Mucosa of gallbladder (tissue), 1 donor: ENCODE results near the gene RAD51D. TPM values are rescaled to one million over a fixed set of nuclear protein-coding genes. Genes with fewer than 3 reads are reported as not detected.
"Not testable (repeated sequence)": the region's sequence is repeated elsewhere in the genome, so short reads cannot be mapped to it uniquely, and the experiment has no call there.

ENCODE experiments used
- DNase-seq: peaks from one replicate; pipeline ENCODE4 v3.0.0-alpha.2; 2020; ENCODE audit warnings: low spot score
- total RNA-seq: library from RNA; stranded (reverse); gene quantifications from one replicate; pipeline ENCODE4 v1.2.1, GENCODE V29; 2021
- donor health status: DM: no; HTN: no; CAD: no.

The RAD51D gene
- total RNA-seq: 9.5 TPM

DNA sequence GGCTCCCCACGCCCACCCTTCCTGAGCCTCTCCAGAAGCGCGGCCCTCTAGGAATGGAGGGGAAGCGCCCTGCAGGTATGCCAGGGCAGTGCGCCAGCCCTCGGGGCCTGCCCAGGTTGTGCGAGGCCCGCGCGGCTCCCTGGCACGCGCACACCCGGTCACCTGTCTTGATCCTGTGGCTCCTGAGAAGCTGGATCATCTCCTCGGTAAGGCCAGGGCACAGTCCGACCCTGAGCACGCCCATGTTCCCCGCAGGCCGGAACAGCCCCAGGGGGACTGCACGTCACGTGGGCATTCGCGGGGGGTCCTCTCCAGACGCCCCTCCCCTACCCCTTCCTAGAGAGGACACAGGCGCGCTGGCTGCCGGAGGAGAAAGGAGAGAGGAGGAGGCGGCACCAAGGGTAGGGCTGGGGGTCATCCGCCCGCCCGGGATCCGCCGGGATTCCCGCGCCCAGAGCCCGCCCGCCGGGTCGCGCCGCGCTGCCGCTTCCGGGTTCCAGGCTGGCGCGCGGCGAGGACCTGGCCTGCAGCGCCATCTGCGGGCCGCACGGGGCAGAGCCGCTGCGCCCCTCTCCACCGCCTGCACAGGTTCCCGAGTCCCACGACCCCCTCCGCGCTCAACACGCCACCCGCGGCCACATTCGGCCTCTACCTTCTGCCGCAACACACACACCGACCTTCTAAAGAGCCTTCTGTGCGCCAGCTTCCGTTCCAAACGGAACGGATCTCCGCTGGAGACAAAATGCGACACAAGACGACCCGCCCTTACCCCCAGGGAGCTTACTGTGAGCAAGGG, at the start of gene RAD51D:
Gene RAD51D (minus strand): TSS at position 491 of the 796 bp plus-strand sequence. CDS start 247 bp downstream, at position 244.
- peak; percentile 68 for DNase-seq

DNA sequence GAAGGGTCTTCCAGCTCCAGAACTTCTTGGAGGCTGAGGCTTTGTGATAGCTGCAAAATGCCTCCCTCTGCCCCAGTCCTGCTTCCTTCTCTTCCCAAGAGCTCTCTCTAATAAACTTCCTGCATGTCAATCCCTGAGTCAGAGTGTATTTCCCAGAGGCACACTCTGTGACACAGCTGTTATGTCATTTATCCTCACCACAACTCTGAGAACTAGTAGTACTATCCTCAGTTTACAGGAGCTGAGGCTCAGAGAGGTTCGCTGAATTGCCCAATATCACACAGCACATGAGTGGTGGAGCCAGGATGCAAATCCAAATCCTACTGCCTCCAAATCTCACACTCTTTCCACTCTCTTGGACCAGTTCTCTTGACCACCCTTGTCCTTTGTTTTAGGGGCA, 48.0 kb upstream of the RAD51D start:
- no peak for DNase-seq

DNA sequence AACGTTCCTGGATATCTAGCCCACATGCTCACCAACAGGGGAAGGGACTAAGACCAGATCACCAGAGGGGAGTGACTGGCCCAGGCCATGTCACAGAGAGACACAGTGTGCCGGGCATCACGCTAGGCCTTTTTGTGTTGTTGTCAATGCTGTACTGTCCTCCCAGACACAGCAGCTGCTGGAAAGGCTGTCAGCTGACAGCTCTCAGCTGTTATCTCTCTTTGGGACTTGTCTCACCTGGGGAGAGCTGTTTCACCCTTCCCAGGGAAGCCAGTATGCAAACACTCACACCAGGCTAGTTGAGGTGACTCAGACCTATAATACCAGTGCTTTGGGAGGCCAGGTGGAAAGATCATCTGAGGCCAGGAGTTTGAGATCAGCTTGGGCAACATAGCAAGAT, 47.4 kb upstream of the RAD51D start:
- no peak for DNase-seq

DNA sequence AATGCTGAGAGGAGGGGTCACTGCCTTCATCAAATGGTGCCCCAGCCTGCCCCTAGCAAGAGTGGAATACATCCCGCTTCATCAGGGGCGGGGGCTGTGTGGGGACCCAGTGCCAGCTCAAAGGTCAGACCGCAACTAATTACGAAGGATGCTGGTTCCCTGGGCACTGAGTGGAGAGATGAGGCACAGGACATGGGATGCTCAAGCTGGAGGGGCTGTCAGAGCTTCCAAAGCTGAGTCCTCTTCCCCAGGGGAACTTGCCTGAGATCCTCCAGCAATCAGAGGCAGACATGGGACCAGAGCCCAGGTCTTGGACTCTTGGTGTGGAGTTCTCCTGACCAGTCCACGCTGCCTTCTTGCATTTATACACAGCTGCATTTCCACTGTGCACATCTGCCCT, 46.9 kb upstream of the RAD51D start:
- DNase-seq: no peak

DNA sequence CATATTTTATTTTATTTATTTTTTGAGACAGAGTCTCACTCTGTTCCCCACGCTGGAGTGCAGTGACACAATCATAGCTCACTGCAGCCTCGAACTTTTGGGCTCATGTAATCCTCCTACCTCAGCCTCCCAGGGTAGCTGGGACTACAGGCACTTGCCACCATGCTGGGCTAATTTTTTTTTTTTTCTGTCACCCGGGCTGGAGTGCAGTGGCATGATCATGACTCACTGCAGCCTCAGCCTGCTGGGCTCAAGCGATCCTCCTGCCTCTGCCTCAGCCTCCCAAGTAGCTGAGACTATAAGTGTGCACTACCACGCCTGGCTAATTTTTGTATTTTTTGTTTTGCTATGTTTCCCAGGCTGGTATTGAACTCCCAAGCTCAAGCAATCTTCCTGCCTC, 45.1 kb upstream of the RAD51D start:
- DNase-seq: no peak

DNA sequence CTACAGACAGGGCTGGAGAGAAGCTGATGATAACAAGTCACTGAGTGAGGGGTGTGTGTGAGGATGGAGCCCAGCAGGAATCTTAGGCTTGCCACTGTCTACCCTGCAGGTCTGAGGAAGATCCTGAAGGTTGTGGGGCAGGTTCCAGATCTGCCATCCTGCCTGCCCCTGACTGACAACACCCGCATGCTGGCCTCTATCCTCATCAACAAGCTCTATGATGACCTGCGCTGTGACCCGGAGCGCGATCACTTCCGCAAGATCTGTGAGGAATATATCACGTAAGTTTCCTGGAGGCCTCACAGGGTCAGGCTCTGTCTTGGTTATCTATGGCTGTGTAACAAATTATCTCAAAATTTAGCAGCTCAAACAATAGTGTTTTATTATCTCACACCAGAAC, 44.2 kb upstream of the RAD51D start:
- no peak for DNase-seq

DNA sequence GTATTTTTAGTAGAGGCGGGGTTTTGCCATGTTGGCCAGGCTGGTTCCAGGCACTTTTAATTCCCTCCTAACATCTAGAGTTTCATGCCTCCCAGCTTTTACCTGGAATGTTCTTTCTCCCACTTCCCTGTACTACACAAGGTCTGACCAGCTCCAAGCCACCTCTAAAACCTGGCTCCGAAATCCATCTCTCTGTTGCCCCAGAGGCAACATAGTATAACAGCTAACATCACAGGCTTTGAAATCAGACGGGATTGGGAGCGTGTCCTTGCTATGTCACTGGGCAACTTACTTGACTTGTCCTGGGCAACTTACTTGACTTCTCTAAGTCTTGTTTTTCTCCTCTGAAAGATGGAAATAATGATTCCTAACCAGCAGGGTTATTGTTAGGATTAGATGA, 43.1 kb upstream of the RAD51D start:
- no peak for DNase-seq

DNA sequence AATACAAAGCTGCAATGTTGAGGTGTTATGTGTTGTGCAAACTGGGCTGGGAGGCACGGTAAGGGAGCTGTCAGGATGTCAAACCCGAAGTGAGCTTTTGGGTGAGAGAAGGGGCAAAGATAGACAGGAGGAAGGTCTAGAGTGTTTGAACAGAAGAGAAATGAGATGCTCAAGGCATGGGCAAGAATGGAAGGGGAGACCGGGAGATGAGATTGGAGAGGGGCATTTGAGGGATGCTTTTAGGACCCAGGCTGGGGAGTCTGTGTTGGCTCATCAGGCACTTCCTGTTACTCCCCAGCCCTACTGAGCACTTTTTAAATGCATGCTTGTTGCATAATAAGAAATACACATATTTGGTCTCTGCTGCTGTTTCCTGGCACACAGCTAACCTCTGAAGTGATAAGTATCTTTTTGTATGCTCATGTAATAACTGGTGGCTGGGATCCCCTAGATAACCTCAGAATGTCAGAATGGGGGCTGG, 41.7 kb upstream of the RAD51D start:
- DNase-seq: no peak

DNA sequence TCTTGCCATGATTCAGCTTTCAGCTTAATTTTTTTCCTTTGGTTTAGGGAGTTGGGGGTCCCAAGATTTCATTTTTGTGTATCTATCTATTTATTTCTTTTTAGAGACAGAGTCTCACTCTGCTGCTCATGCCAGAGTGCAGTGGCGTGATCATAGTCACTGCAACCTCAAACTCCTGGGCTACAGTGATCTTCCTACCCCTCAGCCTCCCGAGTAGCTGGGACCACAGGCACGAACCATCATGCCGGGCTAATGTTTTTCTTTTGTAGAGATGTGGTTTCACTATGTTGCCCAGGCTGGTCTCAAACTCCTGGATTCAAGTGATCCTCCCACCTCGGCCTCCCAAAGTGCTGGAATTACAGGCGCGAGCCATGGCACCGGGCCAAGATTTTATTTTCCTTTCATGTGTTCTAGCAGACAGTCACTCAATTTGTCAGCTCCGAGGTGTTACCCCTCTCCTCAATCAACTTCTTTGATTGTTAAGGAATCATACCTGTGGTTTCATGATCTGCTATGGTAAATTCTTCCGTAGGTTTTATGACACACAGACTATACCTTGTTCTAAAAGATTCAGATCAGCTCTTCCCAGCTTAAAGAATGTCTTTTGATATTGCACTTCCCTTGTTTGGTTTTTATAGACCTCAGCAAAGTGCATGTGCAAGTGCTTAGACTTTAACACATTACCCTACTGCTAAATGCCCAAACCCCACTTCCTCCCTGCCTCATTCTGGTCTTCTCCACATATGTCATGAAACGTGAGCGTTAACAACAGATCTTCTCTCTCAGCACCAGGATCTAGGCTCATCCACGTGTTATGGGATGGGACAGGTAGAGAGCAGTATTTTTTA, 40.9 kb upstream of the RAD51D start:
- DNase-seq: no peak

DNA sequence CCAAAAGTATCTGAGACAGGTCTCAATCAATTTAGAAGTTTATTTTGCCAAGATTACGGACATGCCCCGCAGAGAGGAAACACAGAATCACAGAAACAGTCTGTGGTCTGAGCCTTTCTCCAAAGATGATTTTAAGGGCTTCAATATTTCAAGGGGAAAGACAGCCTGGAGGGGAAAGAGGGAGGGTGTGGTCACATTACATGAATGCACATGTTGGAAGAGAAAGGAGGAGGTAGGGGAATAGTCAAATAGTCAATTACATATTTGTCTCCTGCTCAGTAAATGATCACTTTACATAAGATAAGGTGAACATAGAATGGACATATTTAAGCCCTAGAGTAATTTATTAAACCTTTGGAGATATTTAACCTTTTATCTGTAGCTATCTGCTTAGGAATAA, 40.3 kb upstream of the RAD51D start:
- DNase-seq: no peak

DNA sequence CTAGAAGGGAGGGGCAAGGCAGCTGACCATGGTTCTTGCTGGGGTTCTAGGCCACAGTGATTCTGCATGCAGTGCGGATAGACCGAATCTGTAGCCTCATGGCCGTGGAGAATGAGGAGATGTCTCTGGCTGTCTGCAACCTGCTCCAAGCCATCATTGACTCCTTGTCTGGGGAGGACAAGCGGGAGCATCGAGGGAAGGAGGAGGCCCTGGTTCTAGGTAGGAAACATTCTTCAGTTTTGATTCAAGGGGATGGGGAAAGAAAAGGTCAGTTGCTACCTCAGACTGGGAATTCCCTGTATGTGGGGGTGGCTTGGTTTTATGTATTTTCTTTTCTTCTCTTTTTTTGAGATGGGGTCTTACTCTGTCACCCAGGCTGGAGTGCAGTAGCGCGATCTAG, 35.6 kb upstream of the RAD51D start:
- no peak for DNase-seq

DNA sequence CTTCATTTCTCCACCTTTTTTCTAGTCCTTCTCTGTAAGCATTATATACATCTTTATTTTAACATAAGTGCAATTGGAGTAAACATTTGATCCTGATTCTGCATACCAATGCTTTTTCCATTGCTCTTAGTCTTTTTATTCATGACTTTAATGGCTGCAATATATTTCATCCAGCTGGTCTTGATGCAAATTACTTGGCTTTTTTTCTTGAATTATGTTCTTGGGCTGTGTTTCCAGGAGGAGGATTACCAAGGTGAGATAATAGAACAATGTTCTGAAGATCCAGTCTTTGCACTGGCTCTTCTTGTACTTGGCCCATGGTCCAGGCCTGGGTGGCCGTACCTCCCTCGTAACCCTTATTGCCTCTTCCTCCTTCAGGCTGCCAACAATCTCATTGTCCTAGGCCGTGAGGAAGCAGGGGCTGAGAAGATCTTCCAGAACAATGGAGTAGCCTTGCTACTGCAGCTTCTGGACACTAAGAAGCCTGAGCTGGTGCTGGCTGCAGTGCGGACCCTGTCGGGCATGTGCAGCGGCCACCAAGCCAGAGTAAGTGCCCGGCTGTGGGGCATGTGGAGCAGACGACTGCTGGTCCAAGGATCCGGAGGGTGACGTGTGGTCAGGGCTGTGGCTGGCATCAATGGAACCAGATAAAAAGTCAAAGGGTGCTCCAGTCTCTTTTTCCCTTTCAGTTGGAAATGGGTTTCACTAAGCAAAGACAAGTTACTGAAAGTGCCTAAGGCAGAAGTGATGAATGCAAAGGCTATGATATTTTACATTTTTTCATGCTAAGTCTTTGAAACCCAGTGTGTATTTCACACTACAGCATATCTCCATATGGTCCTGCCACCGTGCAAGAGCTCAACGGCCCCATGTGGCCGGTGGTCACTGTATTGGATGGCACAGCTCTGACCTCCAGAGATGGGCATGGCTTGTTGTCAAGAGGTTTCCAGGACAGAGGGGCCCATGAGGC, 34.8 kb upstream of the RAD51D start:
- no peak for DNase-seq

DNA sequence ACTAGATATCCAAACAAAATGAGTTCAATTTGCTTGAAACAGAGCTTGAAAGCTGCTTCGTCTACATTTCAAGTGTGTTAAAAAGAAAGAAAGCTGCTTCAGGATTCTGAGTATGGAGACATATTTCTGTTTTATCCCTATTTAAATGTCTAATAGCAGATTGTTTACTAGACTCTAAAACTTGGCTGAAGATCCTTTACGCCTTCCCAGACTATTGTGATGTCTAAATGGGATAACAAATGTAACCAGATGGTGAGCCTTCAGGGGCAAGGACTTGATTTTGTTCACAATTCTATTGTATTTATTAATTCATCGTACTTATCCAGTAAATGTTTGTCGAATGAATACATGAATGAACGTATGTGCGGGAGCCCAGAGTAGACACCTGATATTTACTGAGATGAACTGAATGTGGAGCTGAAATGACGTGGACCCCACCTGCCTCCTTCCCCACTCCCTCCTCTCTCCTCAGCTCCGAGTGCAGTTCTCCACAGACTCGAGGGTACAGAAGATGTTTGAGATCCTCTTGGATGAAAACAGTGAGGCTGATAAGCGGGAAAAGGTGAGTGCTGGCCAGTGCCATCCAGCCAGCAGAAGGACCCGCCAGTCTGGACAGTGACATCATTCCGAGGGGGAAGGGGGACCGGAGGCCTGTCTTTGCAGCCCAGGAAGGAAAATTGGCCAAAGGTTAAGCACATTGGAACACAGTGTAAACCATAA, 32.9 kb upstream of the RAD51D start:
- no peak for DNase-seq

DNA sequence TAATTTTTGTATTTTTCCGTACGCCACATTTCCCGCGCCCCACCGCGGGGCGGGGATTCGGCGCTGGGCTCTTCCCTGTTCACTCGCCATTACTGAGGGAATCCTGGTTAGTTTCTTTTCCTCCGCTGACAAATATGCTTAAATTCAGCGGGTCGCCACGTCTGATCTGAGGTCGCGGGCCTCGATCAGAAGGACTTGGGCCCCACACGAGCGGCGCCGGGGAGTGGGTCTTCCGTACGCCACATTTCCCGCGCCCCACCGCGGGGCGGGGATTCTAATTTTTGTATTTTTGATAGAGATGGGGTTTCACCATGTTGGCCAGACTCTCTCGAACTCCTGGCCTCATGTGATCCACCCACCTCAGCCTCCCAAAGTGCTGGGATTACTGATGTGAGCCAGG, 31.4 kb upstream of the RAD51D start:
- DNase-seq: not testable (repeated sequence)

DNA sequence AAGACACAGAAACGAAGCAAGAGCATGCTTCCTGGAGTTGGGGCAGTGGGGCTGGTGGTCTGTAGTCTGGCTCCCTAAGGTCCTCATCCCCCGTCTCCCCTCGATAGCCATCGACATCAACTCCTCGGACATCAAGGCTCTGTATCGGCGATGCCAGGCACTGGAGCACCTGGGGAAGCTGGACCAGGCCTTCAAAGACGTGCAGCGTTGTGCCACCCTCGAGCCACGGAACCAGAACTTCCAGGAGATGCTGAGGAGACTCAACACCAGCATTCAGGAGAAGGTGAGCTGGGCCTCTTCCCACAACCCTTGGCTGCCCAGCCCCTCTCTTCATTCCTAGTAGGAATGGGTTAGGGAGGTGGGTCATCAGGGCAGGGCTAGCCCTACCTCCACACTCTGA, 30.3 kb upstream of the RAD51D start:
- DNase-seq: no peak

DNA sequence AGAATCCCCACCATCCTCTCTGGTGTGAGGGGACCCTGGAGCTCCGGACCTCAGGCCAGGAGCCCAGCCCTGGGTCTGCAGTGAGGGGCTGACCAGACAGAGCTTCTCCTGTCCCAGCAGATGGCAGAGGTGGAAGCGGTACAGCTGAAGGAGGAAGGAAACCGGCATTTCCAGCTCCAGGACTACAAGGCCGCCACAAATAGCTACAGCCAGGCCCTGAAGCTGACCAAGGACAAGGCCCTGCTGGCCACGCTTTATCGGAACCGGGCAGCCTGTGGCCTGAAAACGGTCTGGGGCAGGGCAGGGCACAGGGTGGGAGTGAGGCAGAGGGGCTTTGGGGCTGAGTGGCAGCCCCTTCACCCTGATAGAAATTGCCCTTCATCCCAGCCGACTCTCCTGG, 28.5 kb upstream of the RAD51D start:
- no peak for DNase-seq

DNA sequence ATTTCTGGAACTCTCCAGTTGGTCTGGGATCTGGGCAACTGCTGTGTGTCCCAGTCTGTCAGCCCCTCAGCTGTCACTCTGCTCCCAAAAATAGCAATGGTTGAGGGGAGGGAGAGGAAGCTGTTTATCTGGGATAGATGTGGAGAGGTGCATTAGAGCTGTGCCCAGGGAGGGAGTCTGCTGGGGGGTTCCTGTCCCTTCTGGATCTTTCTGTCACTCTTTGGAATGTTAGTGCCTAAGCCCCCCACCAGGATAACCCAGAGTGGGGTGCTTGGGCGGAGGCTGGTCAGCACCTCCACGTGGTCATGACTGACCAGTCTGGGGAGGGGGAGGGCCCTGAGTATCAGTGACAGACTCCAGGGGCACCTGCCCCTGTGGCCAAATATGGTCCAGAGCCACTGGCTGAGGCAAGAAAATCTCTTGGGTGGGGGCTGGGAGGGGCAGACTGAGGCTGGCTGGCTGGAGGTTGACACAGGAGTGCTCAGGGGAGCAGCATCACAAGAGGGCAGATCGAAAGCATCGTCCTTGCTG, 27.8 kb upstream of the RAD51D start, which contains the start of gene UNC45B:
Gene UNC45B (plus strand): TSS at position 443 of the 531 bp plus-strand sequence. CDS start 447 bp downstream, outside the sequence.
- no peak for DNase-seq

DNA sequence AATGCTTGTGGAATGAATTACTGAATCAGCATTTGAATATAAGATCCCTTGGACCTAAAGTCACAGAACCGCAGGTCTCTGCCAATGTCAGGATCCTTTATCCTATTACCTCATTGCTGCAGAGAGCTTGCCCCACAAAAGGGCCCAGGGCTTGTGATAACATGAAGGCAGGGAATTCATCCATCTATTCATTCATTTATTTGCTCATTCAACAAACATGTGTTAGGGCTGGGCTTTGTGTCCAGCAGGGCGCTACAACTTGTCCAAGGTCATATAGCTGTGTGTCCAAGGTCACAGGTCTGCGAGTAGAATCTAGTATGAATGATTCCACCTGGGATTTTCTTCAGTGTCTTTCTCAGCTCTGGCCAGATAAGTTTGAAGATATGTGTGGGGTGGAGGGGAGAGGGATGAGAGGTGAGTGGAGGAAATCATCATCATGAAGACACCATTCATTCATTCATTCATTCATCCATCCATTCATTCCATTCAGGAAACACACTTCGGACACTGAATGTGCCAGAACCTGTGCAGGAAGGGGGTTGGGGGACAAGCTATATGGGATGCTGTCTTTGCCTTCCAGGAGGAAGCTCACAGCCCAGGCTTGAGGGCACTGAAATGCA, 26.7 kb upstream of the RAD51D start:
- no peak for DNase-seq

DNA sequence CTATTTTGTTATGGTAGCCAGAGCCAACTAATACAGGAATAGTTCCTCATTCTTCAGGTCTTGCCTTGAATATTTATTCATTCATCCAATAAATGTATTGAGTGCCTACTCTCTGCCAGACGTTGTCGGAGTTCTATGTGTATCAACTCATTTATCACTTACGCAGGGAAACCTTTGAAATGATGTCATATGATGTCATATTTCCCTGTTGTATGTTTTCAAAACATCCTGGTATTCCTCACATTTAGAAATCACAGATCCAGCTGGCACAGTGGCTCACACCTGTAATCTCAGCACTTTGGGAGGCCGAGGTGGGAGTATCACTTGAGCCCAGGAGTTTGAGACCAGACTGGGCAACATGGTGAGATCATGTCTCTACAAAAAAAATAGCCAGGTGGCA, 25.2 kb upstream of the RAD51D start:
- no peak for DNase-seq

DNA sequence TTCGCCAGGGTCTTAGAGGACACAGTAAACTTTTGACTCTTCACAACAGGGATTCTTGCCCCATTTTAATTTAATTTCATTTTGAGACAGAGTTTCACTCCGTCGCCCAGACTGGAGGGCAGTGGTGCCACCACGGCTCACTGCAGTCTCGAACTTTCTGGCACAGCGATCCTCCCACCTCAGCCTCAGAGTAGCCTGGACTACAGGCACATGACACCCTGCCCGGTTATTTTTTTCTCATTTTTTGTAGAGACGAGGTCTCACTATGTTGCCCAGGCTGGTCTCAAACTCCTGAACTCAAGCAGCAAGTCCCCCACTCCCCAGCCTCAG, 22.8 kb upstream of the RAD51D start:
- no peak for DNase-seq
